Measurements from ENCODE around the gene CDH23. TPM values are rescaled to one million over a fixed set of nuclear protein-coding genes. Genes with fewer than 3 reads are reported as not detected.

CDH23 gene
- total RNA-seq, 2 donors from 2014 or later = 28.5 to 58.7 TPM

DNA sequence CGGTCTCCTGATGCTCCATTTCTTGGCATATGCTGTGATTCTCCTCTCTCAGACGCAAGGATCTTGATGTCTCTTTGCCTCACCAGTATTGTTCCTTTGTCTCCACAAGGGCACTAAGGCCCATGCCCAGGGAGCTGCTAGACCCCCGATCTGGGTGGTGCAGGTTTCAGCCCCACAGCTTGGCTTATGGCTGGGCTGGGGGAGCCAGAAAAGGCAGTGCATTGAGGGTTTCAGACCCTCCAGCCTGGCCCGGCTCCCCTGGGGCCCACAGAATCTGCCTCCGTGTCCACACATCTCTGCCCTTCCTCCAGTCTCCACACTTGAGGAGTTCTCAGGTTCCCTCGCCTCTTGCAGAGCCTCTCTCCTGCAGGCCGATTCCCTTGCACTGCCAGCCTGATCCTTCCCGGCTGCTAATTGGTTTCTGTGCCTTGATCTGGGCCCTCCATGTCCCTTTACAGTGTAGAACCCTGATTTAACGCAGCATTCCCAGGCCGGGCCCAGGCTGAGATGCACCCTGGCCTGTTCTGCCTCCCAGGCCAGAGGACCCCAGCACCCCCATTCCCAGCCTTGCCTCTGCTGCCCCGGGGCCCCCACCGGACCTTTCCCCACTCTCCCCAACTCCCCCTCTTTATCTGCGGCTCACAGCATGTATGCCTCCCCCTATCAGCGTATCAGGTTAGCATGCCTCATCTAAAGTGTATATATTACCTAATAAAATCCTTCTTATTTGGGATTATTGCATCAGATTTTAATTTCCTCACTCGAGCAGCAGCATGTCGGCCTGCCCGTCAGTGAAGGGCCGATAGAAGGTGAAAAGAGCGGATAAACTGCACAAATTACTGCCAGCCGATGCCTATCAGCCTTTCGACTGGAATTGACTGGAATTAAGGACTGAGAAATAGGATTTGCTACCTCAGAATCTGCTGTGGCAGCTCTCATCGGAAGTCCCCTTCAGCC, 177.1 kb downstream of the CDH23 start:
- WGBS, 2 donors = 76 to 77% methylated on average over 22 of the region's 22 CpGs
- no peak for DNase-seq
- Histone ChIP-seq H3K9me3 (no peaks in the 10 kb centered on the region), H3K27me3 (no peaks in the 10 kb centered on the region), H3K4me1 (no peaks in the 10 kb centered on the region), H3K36me3 (replicated peaks in 1 of 2; ENCODE audit: insufficient read depth in 1 of 2, low read depth in 2 of 2) (no peaks in the 10 kb centered on the region), H3K4me3 (no peak overlapping the region), H3K27ac (no peak overlapping the region)
- intact Hi-C loops (cut with DNase I) = loop anchor here (5.0 kb wide), 2 partner anchors 187 to 262 kb away; no protein-coding TSS in a partner anchor
- no peak for ATAC-seq
- TF ChIP-seq CTCF (IDR thresholded peaks at IDR 0.05) (no peak), POLR2A (IDR thresholded peaks at IDR 0.05) (no peak)

DNA sequence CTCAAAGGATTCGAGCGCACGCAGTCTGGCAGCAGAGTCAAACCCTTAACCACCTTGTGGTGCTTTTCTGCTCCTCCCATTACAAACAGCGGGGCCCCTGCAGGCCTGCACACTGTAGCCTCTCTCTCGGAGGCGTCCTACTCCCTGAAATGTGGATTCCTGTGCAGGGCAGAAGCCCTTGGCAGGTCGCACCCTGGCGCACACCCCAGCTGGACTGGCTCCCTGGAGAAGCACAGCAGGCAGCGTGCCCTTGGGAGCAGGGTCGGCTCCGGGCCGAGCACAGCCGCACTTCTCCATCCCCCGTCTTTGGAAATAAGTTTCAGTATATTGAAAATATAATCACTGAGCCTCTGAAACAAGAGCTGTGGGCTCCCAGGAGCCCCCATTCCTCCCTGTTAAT, 178.7 kb downstream of the CDH23 start:
- WGBS, 2 donors = 71 to 72% methylated on average over 11 to 14 of the region's 14 CpGs

DNA sequence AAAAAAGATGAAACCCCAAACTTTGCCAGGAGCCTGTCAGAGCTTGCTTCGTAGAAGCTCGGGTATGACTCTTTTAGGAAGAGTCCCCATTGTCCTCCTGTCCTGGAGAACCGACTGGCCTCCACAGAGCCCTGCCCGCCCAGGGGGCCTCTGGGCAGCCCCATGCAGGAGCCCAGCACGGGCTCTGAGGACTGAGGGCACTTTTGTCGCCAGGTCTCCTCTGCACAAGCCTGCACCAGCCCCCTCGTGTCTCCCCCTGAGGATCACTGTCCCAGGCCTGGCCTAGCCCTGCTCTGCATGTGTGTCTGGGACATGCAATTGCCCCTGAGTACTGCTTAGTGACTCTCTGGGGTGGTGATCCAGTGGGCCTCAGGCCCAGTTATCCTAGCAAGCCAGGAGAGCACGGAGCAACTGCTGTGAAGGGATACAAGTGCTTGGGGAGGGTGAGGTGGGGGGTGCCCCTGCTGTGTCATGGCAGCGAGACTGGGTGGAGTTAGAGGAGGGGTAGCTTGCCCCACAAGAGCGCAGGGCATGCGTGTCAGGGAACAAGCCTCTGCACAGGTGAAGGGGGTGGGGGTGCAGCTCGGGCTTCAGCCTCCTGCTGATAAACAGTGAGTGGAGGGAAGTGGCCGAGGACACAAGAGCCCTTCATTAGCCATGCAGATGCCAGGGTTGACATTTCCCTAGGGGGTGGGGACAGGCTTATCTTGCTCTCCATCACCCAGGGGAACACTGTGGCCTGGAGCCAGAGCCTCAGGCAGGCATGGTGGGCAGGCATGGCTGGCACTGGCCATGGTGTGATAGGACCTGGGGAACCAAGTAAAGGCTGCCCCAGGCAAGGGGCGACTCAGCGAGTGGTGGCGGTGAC, 179.4 kb downstream of the CDH23 start:
- Histone ChIP-seq H3K27ac (no peak overlapping the region), H3K27me3 (no peaks in the 10 kb centered on the region), H3K9me3 (no peaks in the 10 kb centered on the region), H3K36me3 (replicated peaks in 1 of 2; ENCODE audit: insufficient read depth in 1 of 2, low read depth in 2 of 2) (no peaks in the 10 kb centered on the region), H3K4me1 (no peaks in the 10 kb centered on the region), H3K4me3 (no peak overlapping the region)
- intact Hi-C loops (cut with DNase I) = no loop called here
- WGBS, 2 donors = 62 to 73% methylated on average over 15 to 16 of the region's 16 CpGs
- ATAC-seq (no peak), DNase-seq (no peak)
- TF ChIP-seq CTCF (IDR thresholded peaks at IDR 0.05) (no peak), POLR2A (IDR thresholded peaks at IDR 0.05) (no peak)

More for the DNA sequence above, 178.7 kb downstream of the CDH23 start:
- H3K9me3 ChIP-seq = no peaks in the 10 kb centered on the region
- DNase-seq (no peak), ATAC-seq (no peak)
- TF ChIP-seq POLR2A (IDR thresholded peaks at IDR 0.05) (no peak), CTCF (IDR thresholded peaks at IDR 0.05) (no peak)
- intact Hi-C loops (cut with DNase I) = no loop called here
- H3K27ac ChIP-seq = no peak overlapping the region
- no peaks in the 10 kb centered on the region for H3K36me3 ChIP-seq (replicated peaks in 1 of 2; ENCODE audit: insufficient read depth in 1 of 2, low read depth in 2 of 2)
- H3K4me3 ChIP-seq = no peak overlapping the region
- no peaks in the 10 kb centered on the region for H3K27me3 ChIP-seq
- no peaks in the 10 kb centered on the region for H3K4me1 ChIP-seq

DNA sequence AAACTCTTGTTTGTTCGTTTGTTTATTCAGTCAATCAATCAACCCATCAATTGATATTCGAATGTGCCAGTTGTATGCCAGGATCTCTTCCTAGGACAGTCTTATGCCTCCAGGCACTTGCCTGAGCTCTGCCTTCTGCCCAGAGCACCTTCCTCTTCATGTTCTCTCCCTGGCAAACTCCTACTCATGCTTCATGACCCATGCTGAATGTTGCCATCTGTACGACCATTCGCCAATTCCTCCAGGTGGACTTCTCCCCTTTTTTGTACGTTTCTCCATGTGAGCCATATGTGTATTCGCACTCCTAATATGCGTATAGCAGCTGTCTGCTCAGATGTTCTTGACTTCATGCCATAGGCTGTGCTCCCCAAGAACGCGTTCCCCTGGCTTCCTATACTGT, 180.1 kb downstream of the CDH23 start:
- H3K27me3 ChIP-seq = no peaks in the 10 kb centered on the region
- H3K36me3 ChIP-seq (replicated peaks in 1 of 2; ENCODE audit: insufficient read depth in 1 of 2, low read depth in 2 of 2) = no peaks in the 10 kb centered on the region
- intact Hi-C loops (cut with DNase I) = no loop called here
- no peak overlapping the region for H3K27ac ChIP-seq
- ATAC-seq (no peak), DNase-seq (no peak)
- no peak overlapping the region for H3K4me3 ChIP-seq
- 77 to 84% methylated on average over 9 of the region's 9 CpGs for WGBS, 2 donors
- H3K4me1 ChIP-seq = no peaks in the 10 kb centered on the region
- H3K9me3 ChIP-seq = no peaks in the 10 kb centered on the region
- TF ChIP-seq POLR2A (IDR thresholded peaks at IDR 0.05) (no peak), CTCF (IDR thresholded peaks at IDR 0.05) (no peak)
